ENCODE data around the gene CAMTA1. TPM values are rescaled to one million over a fixed set of nuclear protein-coding genes. Genes with fewer than 3 reads are reported as not detected.

The CAMTA1 gene
- total RNA-seq, 1 donor, result 56.1 TPM

DNA sequence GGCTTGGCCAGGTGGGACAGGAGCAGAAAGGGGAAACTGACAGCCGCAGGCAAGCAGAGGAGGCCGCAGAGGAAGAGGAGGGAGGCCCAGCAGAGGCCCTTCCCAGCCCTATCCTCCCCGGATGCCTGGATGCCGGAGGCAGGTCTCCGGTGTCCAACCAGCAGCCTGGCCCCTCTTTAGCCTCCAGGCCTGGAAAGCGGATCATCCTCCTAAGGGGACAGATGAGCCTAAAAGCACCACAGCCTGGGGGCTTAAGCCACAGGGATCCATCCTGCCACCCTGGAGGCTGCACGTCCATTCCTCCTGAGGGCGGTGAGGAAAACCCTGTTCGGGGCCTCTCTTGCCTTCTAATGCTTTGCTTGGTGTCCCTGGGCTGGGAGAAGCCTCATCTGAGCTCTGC, 651.8 kb downstream of the CAMTA1 start:
- TF ChIP-seq, protein P1, sequence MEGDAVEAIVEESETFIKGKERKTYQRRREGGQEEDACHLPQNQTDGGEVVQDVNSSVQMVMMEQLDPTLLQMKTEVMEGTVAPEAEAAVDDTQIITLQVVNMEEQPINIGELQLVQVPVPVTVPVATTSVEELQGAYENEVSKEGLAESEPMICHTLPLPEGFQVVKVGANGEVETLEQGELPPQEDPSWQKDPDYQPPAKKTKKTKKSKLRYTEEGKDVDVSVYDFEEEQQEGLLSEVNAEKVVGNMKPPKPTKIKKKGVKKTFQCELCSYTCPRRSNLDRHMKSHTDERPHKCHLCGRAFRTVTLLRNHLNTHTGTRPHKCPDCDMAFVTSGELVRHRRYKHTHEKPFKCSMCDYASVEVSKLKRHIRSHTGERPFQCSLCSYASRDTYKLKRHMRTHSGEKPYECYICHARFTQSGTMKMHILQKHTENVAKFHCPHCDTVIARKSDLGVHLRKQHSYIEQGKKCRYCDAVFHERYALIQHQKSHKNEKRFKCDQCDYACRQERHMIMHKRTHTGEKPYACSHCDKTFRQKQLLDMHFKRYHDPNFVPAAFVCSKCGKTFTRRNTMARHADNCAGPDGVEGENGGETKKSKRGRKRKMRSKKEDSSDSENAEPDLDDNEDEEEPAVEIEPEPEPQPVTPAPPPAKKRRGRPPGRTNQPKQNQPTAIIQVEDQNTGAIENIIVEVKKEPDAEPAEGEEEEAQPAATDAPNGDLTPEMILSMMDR (IDR thresholded peaks at IDR 0.05; ENCODE audit: insufficient read depth, low read depth, low read length), result no peak
- H3K4me3 ChIP-seq (ENCODE audit: low read depth, low read length), result no peak overlapping the region
- DNase-seq (ENCODE audit: low read depth), result no peak

DNA sequence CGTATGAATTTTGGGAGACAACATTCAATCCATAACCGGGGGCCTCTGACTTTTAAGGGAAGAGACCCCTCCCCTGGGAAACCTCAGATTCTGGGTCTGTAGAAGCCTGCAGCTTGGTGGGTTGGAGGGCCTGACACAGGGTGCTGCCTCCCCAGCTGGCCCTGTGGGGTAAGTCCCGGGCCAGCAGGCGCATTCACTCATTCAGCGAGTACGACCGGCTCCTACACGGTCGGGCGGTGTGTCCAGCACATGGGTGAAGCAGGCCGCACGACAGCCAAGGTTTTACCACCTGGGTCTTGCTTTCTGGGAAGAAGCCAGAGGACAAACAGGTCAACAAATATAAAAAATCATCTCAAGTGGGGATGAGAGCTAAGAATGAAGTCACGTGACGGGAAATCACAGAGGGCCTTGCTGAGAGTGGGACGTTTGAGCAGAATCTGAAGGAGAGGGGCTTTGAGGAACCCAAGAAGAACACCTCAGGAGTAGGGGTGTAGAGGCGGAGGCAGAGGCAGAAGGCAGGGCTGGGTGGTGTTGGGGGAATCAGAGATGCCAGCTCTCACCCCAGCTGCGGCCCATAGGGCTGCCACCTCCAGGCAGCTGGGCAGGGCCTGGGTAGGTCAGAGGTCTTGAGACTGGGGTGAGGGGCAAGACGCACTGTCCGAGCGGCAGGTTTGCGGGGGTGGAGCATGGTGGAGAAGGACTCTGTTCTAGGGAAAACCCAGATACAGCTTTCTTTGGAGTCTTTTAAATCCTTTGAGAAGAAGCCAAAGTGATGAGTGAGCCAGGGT, 652.5 kb downstream of the CAMTA1 start:
- DNase-seq (ENCODE audit: low read depth), result no peak
- H3K4me3 ChIP-seq (ENCODE audit: low read depth, low read length), result no peak overlapping the region
- TF ChIP-seq, protein P1 (IDR thresholded peaks at IDR 0.05; ENCODE audit: insufficient read depth, low read depth, low read length), result no peak

DNA sequence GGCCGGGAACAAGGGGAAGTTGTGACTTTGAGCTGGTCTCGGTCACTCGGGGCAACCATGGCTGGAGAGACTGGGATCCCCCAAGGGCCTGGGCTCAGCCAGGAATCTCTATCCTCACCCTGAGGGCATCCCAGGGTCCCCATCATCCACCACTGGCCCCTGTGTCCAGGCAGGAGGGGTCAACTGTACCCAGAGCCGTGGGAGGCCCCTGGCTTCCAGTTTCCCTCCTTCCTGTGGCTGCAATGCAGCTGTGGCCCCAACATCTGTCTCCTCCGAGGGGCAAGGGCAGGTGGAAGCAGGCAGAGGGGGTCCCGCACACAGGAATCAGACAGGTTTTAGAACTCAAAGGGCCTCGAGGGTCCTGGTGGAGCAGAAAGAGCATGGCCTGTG, 653.1 kb downstream of the CAMTA1 start:
- TF ChIP-seq, protein P1 (IDR thresholded peaks at IDR 0.05; ENCODE audit: insufficient read depth, low read depth, low read length), result no peak
- no peak overlapping the region for H3K4me3 ChIP-seq (ENCODE audit: low read depth, low read length)
- DNase-seq (ENCODE audit: low read depth), result no peak

DNA sequence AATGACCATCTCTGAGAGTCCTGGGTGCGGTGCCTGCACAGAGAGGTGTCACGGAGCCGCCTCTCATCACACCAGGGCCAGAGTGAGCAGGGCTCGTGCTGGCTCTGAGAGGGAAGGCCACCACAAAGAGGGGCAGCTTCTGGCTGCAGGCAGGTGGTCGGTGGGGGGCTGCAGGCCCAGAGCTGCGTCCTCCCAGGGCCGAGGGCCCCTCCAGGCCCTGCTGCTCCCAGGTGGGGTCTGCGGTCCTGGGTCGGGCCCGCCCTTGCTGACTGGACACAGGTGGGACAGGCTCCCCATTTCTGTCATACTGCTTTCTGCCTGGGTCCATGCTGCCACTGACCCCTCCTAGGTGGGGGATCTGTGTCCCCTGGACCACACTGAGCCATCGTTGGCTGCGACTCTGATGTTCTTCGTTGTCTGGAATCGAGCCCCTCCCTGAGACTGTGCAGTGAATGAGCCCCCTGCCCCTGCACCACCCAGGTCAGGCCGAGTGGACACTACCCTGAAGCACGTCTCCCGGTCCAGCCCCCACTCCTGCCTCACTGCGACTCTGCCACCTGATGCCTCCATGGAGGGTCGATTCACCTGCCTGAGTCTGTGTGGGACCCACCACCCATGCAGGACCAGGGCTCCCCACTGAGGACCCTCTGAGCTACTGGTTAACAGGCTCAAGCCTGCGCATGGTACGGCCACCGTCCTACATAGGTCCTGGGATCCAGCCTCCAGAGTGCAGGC, 653.8 kb downstream of the CAMTA1 start:
- DNase-seq (ENCODE audit: low read depth), result no peak

DNA sequence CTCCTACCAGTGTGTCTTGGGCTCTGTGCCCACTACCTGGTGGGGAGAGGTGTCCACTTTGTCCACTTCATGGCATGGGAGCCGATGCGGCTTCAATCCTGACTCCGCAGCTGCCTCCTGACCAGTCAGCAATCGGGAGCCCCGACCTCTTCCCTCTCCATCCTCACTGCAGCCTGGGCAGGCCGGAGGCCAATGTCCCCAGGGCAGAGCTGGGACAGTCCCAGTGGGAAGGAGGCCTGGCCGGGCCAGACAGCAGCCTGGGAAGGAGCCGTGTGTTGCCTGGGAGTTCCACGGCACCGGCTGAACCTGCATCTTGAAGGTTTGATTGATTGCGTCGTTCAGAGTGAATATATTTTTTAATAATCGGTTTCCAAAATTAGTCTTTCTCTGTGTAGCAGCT, 654.9 kb downstream of the CAMTA1 start:
- H3K4me3 ChIP-seq (ENCODE audit: low read depth, low read length), result no peak overlapping the region
- DNase-seq (ENCODE audit: low read depth), result no peak
- TF ChIP-seq, protein P1 (IDR thresholded peaks at IDR 0.05; ENCODE audit: insufficient read depth, low read depth, low read length), result no peak

More for the DNA sequence above, 653.8 kb downstream of the CAMTA1 start:
- TF ChIP-seq, protein P1 (IDR thresholded peaks at IDR 0.05; ENCODE audit: insufficient read depth, low read depth, low read length), result no peak
- no peak overlapping the region for H3K4me3 ChIP-seq (ENCODE audit: low read depth, low read length)

DNA sequence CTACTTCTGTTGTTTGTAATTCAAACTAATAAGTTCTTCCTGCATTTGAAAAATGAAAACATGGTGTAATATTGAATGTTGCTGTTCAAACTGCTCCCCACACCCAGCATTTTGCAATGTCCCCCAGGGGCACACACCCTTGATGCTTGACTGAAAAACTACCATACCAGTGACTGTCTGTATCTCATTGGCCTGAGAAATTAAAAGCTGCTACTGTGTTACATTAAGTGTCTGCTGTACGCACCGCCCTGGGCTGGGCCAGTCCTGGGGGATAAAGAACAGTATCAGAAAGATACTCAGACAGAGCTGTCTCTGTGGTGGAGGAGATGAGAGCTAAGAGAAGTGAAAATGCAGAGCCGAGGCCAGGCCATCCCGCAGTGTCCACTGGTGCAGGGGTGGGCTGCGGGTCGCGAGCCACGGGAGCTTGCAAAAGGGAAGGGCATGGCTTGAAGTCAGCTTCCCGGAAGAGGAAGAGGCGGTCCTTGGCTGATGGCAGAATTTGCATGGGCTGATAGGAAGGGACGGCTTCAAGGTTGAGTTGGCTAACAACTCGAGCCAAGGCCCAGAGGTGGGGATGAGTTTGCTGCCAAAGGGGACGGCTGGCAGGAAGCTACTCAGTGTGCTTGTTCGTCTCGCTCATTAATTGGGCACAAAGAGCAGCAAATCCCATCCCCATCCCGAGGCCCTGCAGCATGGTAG, 656.0 kb downstream of the CAMTA1 start:
- no peak overlapping the region for H3K4me3 ChIP-seq (ENCODE audit: low read depth, low read length)
- DNase-seq (ENCODE audit: low read depth), result no peak

More for the DNA sequence above, 656.0 kb downstream of the CAMTA1 start:
- TF ChIP-seq, protein P1 (IDR thresholded peaks at IDR 0.05; ENCODE audit: insufficient read depth, low read depth, low read length), result no peak

Data from fibroblast of villous mesenchyme (primary cell).